ENCODE results near the gene CUX1.
A peak's percentile ranks its signal among the peaks of the same experiment; 100 is the strongest.
"Not testable (repeated sequence)": the region's sequence is repeated elsewhere in the genome, so short reads cannot be mapped to it uniquely, and the experiment has no call there.

The CUX1 gene

DNA sequence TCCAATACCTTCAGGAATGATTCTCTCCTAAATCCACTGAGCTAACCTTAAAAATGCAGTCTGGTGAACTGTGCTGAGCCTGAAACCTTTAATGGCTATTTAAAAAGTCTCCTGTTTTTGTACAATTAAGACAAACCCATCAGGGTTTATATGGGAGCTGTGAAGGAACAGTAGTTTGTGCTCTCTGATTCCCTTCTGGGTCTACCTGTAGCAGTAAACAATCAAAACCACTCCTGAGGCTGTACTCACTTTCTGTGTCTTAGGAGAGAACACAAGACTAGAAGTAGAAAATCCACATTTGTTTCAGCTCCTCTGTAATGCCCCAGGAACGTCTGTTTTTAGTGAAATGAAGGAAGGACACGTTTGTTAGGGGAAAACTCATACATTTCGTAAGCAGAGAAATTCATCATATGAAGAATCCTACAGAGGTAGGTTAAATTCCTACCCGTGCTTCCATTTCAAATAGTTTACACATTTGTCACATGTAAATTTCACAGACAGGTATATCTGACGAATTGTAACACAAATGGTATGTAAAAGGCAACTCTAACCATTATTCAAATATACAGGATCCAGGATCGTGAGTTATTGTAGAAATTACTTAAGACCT is 2.6 kb downstream of the CUX1 start:
- DNase-seq (ENCODE audit: low read depth in 2 of 2), result peak in 1 of 2 donors; percentile 8
- H3K4me3 ChIP-seq (replicated peaks in 1 of 2; ENCODE audit: low read depth in 2 of 2, low read length in 2 of 2), result no peak overlapping the region
- no peak for TF ChIP-seq CTCF (IDR thresholded peaks at IDR 0.05; ENCODE audit: low read depth, low read length)

DNA sequence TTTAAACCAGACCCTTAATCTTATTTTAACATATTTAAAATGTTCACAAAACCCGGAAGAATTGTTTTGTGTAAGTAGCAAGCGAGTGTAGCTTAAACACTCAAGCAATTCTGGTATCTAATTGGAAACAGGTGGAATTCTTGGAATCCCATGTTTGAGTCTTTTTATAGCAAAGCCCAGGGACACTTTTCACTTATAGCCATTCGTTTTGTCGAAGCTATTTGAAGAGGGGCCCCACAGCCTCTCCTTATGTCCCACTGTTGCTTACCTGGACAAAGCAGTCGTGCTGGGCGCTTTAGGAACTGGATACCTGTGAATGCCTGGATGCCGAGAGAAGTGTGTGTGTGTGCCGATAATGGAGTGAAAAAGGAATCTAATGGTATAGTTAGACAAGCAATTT is 3.3 kb downstream of the CUX1 start:
- H3K4me3 ChIP-seq (replicated peaks in 1 of 2; ENCODE audit: low read depth in 2 of 2, low read length in 2 of 2), result no peak overlapping the region
- no peak for DNase-seq (ENCODE audit: low read depth in 2 of 2)
- no peak for TF ChIP-seq CTCF (IDR thresholded peaks at IDR 0.05; ENCODE audit: low read depth, low read length)

GRCh38 chr7:101822632-101823031 is 5.2 kb downstream of the CUX1 start:
- not testable (repeated sequence) for H3K4me3 ChIP-seq (replicated peaks in 1 of 2; ENCODE audit: low read depth in 2 of 2, low read length in 2 of 2); DNase-seq (ENCODE audit: low read depth in 2 of 2)

DNA sequence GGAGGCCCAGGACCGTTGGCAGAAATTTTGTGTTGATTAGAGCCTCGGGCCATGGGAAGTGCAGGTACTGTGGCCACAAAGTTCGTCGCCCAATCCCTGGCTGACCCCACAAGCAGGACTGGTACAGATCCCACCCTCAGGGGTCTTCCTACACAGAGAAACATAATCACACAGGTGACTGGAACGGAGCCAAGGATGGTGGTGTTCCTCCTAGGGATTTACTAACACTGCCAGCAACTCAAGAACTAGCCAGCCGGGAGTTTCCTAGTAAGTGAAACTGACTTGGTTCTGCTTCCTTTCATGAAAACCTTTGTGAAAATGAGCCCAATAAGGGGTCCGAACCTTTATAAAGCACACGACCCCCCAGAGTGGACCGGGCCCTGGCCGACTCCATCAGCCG is 5.7 kb downstream of the CUX1 start:
- H3K4me3 ChIP-seq (replicated peaks in 1 of 2; ENCODE audit: low read depth in 2 of 2, low read length in 2 of 2), result no peak overlapping the region
- TF ChIP-seq CTCF (IDR thresholded peaks at IDR 0.05; ENCODE audit: low read depth, low read length), result no peak
- peak; percentile 13 to 26 for DNase-seq (ENCODE audit: low read depth in 2 of 2)

DNA sequence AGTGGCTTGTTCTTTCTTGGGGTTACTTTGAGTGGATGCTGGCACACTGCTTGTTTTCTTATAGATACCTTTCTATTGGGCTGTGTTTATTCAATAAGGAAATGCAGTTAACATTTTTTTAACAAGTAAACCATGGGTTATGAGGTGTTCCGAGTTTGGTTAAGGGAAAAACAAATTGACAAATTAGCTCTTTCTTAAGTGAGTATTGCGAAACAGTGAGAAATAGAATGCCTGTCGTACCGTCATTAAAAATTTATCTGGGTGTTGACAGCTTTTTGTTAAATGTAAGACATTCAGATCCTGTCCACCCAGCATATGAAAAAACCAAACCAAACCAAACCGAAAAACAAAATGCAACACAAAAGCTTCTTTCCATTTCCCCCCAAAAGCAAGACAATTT is 6.2 kb downstream of the CUX1 start:
- no peak overlapping the region for H3K4me3 ChIP-seq (replicated peaks in 1 of 2; ENCODE audit: low read depth in 2 of 2, low read length in 2 of 2)
- no peak for TF ChIP-seq CTCF (IDR thresholded peaks at IDR 0.05; ENCODE audit: low read depth, low read length)
- peak in 1 of 2 donors; percentile 67 for DNase-seq (ENCODE audit: low read depth in 2 of 2)

- no peak for TF ChIP-seq CTCF (IDR thresholded peaks at IDR 0.05; ENCODE audit: low read depth, low read length)
- no peak for DNase-seq (ENCODE audit: low read depth in 2 of 2)
- no peak overlapping the region for H3K4me3 ChIP-seq (replicated peaks in 1 of 2; ENCODE audit: low read depth in 2 of 2, low read length in 2 of 2)
Observed at GRCh38 chr7:101824440-101824839, 7.0 kb downstream of the CUX1 start.

DNA sequence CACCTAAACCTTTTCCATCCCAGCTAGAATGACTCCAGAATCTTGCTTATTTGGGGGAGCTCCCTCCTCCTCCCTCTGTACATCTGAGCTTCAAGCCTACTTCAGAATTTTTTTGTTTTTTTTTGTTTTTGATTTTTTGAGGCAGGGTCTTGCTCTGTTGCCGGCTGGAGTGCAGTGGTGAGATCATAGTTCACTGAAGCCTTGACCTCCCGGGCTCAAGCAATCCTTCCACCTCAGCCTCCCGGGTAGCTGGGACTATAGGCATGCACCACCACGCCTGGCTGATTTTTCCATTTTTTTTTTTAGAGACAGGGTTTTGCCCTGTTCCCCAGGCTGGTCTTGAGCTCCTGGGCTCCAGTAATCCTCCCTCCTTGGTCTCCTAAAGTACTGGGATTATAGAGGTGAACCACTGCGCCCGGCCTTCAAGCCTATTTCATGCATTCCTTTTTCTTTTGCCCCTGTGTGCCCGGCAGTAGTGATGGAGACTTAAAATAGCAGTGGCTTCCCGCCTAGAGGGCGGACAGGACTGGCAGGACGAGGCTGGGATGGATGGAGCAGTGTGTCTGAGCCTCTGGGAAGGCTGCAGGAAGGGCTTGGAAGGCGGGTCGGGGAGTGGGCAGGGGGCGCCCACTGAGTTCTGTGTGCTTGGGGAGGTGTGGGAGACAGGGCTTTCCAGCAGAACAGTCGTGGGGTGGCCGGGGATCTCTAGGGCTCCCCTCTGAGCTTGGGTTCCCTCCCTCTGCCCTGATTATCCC is 8.8 kb downstream of the CUX1 start:
- no peak for TF ChIP-seq CTCF (IDR thresholded peaks at IDR 0.05; ENCODE audit: low read depth, low read length)

More for the DNA sequence above, 8.8 kb downstream of the CUX1 start:
- H3K4me3 ChIP-seq (replicated peaks in 1 of 2; ENCODE audit: low read depth in 2 of 2, low read length in 2 of 2), result no peak overlapping the region
- no peak for DNase-seq (ENCODE audit: low read depth in 2 of 2)

Data from cardiac fibroblast (primary cell).